IMR-90 (cell line): Measurements from ENCODE around the gene LRG1. TPM values are rescaled to one million over a fixed set of nuclear protein-coding genes. Genes with fewer than 3 reads are reported as not detected.

Source experiments
- ATAC-seq: fragments of 200-7000 bp; cut with Tn5 transposase; 2 replicates; pipeline ENCODE4 v1.9.1; 2020; ENCODE audit warnings: low read depth, mild to moderate bottlenecking, moderate library complexity
- BruUV-seq: library from RNA; stranded (reverse); fragments of 400-500 nt; replicated peaks from 2 replicates; lab custom pipeline; 2021; lab: Mats Ljungman, UMichigan
- CTCF ChIA-PET: fragments of 300-600 bp; formaldehyde crosslinking; extraction: SDS; loops from one replicate; lab custom pipeline; 2021; ENCODE audit warnings: antibody characterized with exemption; lab: Yijun Ruan, JAX
- POLR2A ChIA-PET: fragments of 300-600 bp; sonication (Branson Sonifier 250); formaldehyde crosslinking; loops from one replicate; lab custom pipeline; 2022; ENCODE audit warnings: antibody characterized with exemption; ENCODE audit not compliant: unreplicated experiment; lab: Charles Lee
- DNase-seq: peaks from one replicate; pipeline ENCODE4 v3.0.0; 2013
- H2AFZ ChIP-seq: replicated peaks from 2 replicates; pipeline ENCODE3; 2013; ENCODE audit warnings: low read length, mild to moderate bottlenecking; ENCODE audit not compliant: poor library complexity
- H2AK5ac ChIP-seq: 2 replicates; pipeline ENCODE4 v1.6.1; 2013; ENCODE audit warnings: low read depth, low read length, inconsistent platforms
- H2AK9ac ChIP-seq: replicated peaks from 2 replicates; pipeline ENCODE3; 2013; ENCODE audit warnings: mild to moderate bottlenecking, low read depth, low read length, moderate library complexity; ENCODE audit not compliant: poor library complexity
- H2BK120ac ChIP-seq: 2 replicates; pipeline ENCODE4 v1.6.1; 2013; ENCODE audit warnings: low read depth, low read length, inconsistent platforms
- H2BK15ac ChIP-seq: 3 replicates; pipeline ENCODE4 v1.6.1; 2013; ENCODE audit warnings: low read depth, low read length, inconsistent platforms
- H2BK20ac ChIP-seq: 2 replicates; pipeline ENCODE4 v1.6.1; 2013; ENCODE audit warnings: low read depth, mild to moderate bottlenecking, inconsistent platforms, low read length, moderate library complexity
- H2BK5ac ChIP-seq: 2 replicates; pipeline ENCODE4 v1.6.1; 2013; ENCODE audit warnings: mild to moderate bottlenecking, low read depth, low read length, inconsistent platforms; ENCODE audit not compliant: poor library complexity, severe bottlenecking
- H3K14ac ChIP-seq: replicated peaks from 2 replicates; pipeline ENCODE4 v1.6.1; 2013; ENCODE audit warnings: low read depth, low read length, inconsistent platforms
- H3K18ac ChIP-seq: 2 replicates; pipeline ENCODE4 v1.6.1; 2013; ENCODE audit warnings: low read depth, low read length, control low read depth
- H3K23ac ChIP-seq: 2 replicates; pipeline ENCODE4 v1.6.1; 2013; ENCODE audit warnings: low read depth, low read length, inconsistent platforms
- H3K27ac ChIP-seq: 2 replicates; pipeline ENCODE4 v1.5.1; 2013; ENCODE audit warnings: mild to moderate bottlenecking, control low read depth, low read length; ENCODE audit not compliant: insufficient read depth
- H3K27me3 ChIP-seq: 2 replicates; pipeline ENCODE4 v1.6.1; 2013; ENCODE audit warnings: low read length; ENCODE audit not compliant: control insufficient read depth, insufficient read depth
- H3K36me3 ChIP-seq: 2 replicates; pipeline ENCODE4 v1.6.1; 2013; ENCODE audit warnings: low read length, mixed read lengths; ENCODE audit not compliant: control insufficient read depth, insufficient read depth
- H3K4ac ChIP-seq: 2 replicates; pipeline ENCODE4 v1.6.1; 2013; ENCODE audit warnings: low read depth, low read length, inconsistent platforms
- H3K4me1 ChIP-seq: 2 replicates; pipeline ENCODE4 v1.6.1; 2013; ENCODE audit warnings: low read length, mixed read lengths; ENCODE audit not compliant: control insufficient read depth, insufficient read depth
- H3K4me2 ChIP-seq: 2 replicates; pipeline ENCODE4 v1.6.1; 2013; ENCODE audit warnings: low read depth, mild to moderate bottlenecking, control low read depth, low read length, moderate library complexity
- H3K4me3 ChIP-seq: 2 replicates; pipeline ENCODE4 v1.5.1; 2013; ENCODE audit warnings: low read depth, mild to moderate bottlenecking, control low read depth, low read length, moderate library complexity; ENCODE audit not compliant: insufficient read depth
- H3K56ac ChIP-seq: 2 replicates; pipeline ENCODE4 v1.6.1; 2013; ENCODE audit warnings: low read length, inconsistent platforms; ENCODE audit not compliant: insufficient read depth; ENCODE audit errors: extremely low read depth
- H3K79me1 ChIP-seq, 2 experiments: 2 replicates each; pipeline ENCODE4 v1.6.1; 2013; ENCODE audit warnings: low read length in 2 of 2, inconsistent platforms in 1 of 2, low read depth in 1 of 2
- H3K9ac ChIP-seq: 2 replicates; pipeline ENCODE4 v1.6.1; 2013; ENCODE audit warnings: low read depth, low read length, control low read depth
- H3K9me1 ChIP-seq: 2 replicates; pipeline ENCODE4 v1.6.1; 2013; ENCODE audit warnings: low read length, inconsistent platforms; ENCODE audit not compliant: insufficient read depth
- H3K9me3 ChIP-seq: 2 replicates; pipeline ENCODE4 v1.6.1; 2013; ENCODE audit warnings: low read length; ENCODE audit not compliant: control insufficient read depth, insufficient read depth
- H4K20me1 ChIP-seq: 2 replicates; pipeline ENCODE4 v1.6.1; 2013; ENCODE audit warnings: low read length, inconsistent platforms; ENCODE audit not compliant: insufficient read depth
- H4K5ac ChIP-seq: 2 replicates; pipeline ENCODE4 v1.6.1; 2013; ENCODE audit warnings: mild to moderate bottlenecking, low read depth, low read length, control low read depth
- H4K8ac ChIP-seq, 2 experiments: 2 replicates each; pipeline ENCODE4 v1.6.1; 2013; ENCODE audit warnings: low read depth in 2 of 2, low read length in 2 of 2, control low read depth in 1 of 2, inconsistent platforms in 1 of 2
- H4K91ac ChIP-seq: 2 replicates; pipeline ENCODE4 v1.6.1; 2013; ENCODE audit warnings: low read depth, low read length, inconsistent platforms; ENCODE audit not compliant: insufficient read depth
- BHLHE40 ChIP-seq: fragments of 150-350 bp; IDR thresholded peaks from 2 replicates; pipeline ENCODE4 v1.6.1; 2016; ENCODE audit warnings: mild to moderate bottlenecking, low read depth, low read length
- CEBPB ChIP-seq: IDR thresholded peaks from 2 replicates; pipeline ENCODE4 v1.6.1; 2012; ENCODE audit warnings: low read depth, low read length, improper control_type of control experiment
- FOS ChIP-seq: fragments of 150-350 bp; IDR thresholded peaks from 2 replicates; pipeline ENCODE4 v1.6.1; 2016; ENCODE audit warnings: low read depth, low read length
- MAFK ChIP-seq: IDR thresholded peaks from 2 replicates; pipeline ENCODE4 v1.6.1; 2012; ENCODE audit warnings: low read depth, low read length, improper control_type of control experiment
- MXI1 ChIP-seq: IDR thresholded peaks from 2 replicates; pipeline ENCODE4 v1.6.1; 2012; ENCODE audit warnings: low read depth, mild to moderate bottlenecking, low read length, moderate library complexity, borderline replicate concordance
- NFE2L2 ChIP-seq: fragments of 150-350 bp; IDR thresholded peaks from 2 replicates; pipeline ENCODE4 v1.6.1; 2016; ENCODE audit warnings: low read depth, mild to moderate bottlenecking, low read length
- POLR2A ChIP-seq: IDR thresholded peaks from 2 replicates; pipeline ENCODE4 v1.6.1; 2012; ENCODE audit warnings: mild to moderate bottlenecking, low read depth, low read length
- WGBS, 2 experiments: methylation state at CpG; one replicate each; pipeline versions ENCODE4 v1.1.5 to v1.1.7; 2013; ENCODE audit warnings: missing lambda C conversion rate in 2 of 2; ENCODE audit not compliant: insufficient read length in 1 of 2; ENCODE audit errors: extremely low coverage in 2 of 2; 5-methylcytosine and 5-hydroxymethylcytosine counted together
- dilution Hi-C: fragments of 300-500 bp; cut with HindIII; formaldehyde crosslinking; loops from one replicate; pipeline ENCODE4 v1.14.3; 2018; ENCODE audit warnings: low sequenced_read_pairs; ENCODE audit not compliant: unreplicated experiment
- in situ Hi-C: fragments of 300-500 bp; cut with MboI; formaldehyde crosslinking; loops from 3 replicates; pipeline ENCODE4 v1.14.3; 2019; ENCODE audit warnings: low sequenced_read_pairs, inconsistent platforms, mixed read lengths
- intact Hi-C: fragments of 100-400 bp; cut with micrococcal nuclease; formaldehyde crosslinking; loops from 2 replicates; pipeline ENCODE4 v1.10.0; 2022
- polyA plus RNA-seq, 3 experiments: library from polyadenylated mRNA; depleted of rRNA; stranded (reverse); fragments of >200 nt; gene quantifications; 2 replicates each; pipeline ENCODE4 v1.2.3, GENCODE V29; 2012; ENCODE audit warnings: low replicate concordance in 1 of 3
- total RNA-seq: library from RNA; depleted of rRNA; stranded (reverse); fragments of >200 nt; gene quantifications from 2 replicates; pipeline ENCODE4 v1.2.3, GENCODE V29; 2012

Gene LRG1
- total and polyA plus RNA-seq, 2 of the 4 experiments (the other 2 are of a cell fraction), result not detected

DNA sequence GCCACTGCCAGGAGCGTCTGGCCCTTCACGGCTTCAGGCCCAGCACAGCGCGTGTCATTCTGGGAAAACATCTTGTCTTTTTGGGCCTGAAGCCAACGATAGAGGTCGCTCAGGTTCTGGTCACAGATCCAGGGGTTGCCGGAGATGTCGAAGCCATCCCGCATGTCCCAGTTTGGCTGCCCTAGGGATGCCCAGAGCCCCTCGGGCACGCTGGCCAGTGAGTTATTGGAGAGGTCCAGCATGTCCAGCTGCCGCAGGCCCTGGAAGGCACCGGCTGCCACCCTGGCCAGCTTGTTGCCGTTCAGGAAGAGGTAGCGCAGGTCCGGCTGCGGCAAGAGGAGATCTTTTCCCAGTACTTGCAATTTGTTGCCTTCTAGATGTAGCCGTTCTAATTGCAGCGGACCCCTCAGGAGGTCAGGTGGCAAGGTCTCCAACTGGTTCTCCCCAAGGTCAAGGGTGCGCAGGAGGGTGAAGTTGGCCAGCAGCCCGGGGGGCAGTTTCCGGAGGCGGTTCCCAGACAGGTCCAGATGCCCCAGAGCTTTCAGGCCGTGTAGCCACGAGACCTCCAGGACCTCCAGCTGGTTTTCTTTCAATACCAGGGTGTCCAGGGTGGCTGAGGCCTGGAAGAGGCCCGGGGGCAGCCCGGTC, 1.8 kb downstream of the LRG1 start:
- Histone ChIP-seq H2BK5ac (no peak overlapping the region), H2BK120ac (no peak overlapping the region), H3K27ac (no peak overlapping the region), H2BK15ac (no peak overlapping the region), H4K8ac (no peak overlapping the region), H3K56ac (no peak overlapping the region), H3K4me2 (no peak overlapping the region), H2AK5ac (no peak overlapping the region), H4K91ac (no peak overlapping the region), H3K9me3 (peaks cover 6% of the 10 kb centered on the region), H3K9me1 (no peaks in the 10 kb centered on the region), H2AFZ (no peak overlapping the region), H3K36me3 (no peaks in the 10 kb centered on the region), H3K23ac (no peak overlapping the region), H3K18ac (no peak overlapping the region), H3K4ac (no peak overlapping the region), H3K4me1 (no peaks in the 10 kb centered on the region; the same call in 1 of the 2 replicates), H3K79me1 (no peaks in the 10 kb centered on the region), H3K4me3 (no peak overlapping the region), H4K20me1 (no peaks in the 10 kb centered on the region), H4K5ac (no peak overlapping the region), H3K27me3 (peaks cover 40% of the 10 kb centered on the region), H3K14ac (no peak overlapping the region), H2BK20ac (no peak overlapping the region), H3K9ac (no peak overlapping the region), H2AK9ac (no peak overlapping the region)
- intact Hi-C loops, result no loop called here
- 67% methylated on average over 21 of the region's 27 CpGs; no CpG with 5 or more reads in 1 of the 2 experiments for WGBS, 2 experiments
- DNase-seq, result no peak
- dilution Hi-C loops, result no loop called here
- BruUV-seq, result no TSS peak
- TF ChIP-seq FOS (no peak), POLR2A (no peak), CEBPB (no peak), NFE2L2 (no peak), MAFK (no peak), MXI1 (no peak), BHLHE40 (no peak)
- ChIA-PET POLR2A (no interaction called here), CTCF (no interaction called here)
- in situ Hi-C loops, result no loop called here
- no peak for ATAC-seq
